Measurements from ENCODE around the gene MED12L. TPM values are rescaled to one million over a fixed set of nuclear protein-coding genes. Genes with fewer than 3 reads are reported as not detected.
A peak's percentile ranks its signal among the peaks of the same experiment; 100 is the strongest.

The MED12L gene
- total RNA-seq, 1 experiment from 2014 or later: 3.0 TPM

- intact Hi-C loops (cut with micrococcal nuclease; ENCODE audit: unreplicated experiment): no loop called here
These were observed 260.4 kb downstream of the MED12L start for GRCh38 chr3:151345859-151346258.

GRCh38 chr3:151346292-151346691, 260.8 kb downstream of the MED12L start:
- Histone ChIP-seq H3K27ac (no peak overlapping the region), H3K36me3 (ENCODE audit: low read depth) (no peaks in the 10 kb centered on the region), H3K9me3 (ENCODE audit: insufficient read depth, low read depth) (0 out of 2 replicates have a peak, but pooled peaks cover 4% of the 10 kb centered on the region), H3K4me3 (no peak overlapping the region), H3K9me2 (ENCODE audit: insufficient read depth) (no peaks in the 10 kb centered on the region), H3K79me2 (ENCODE audit: low read depth) (no peaks in the 10 kb centered on the region), H4K20me1 (ENCODE audit: insufficient read depth) (no peaks in the 10 kb centered on the region), H3K4me2 (no peak overlapping the region), H2AFZ (no peak overlapping the region), H3F3A (ENCODE audit: insufficient read depth, low read depth) (no peaks in the 10 kb centered on the region), H3K27me3 (ENCODE audit: insufficient read depth, low read depth) (no peaks in the 10 kb centered on the region), H3K4me1 (replicated peaks; ENCODE audit: insufficient read depth) (no peaks in the 10 kb centered on the region)
- intact Hi-C loops (cut with micrococcal nuclease; ENCODE audit: unreplicated experiment): no loop called here
- TF ChIP-seq CTCF (conservative IDR thresholded peaks at IDR 0.05) (no peak), EZH2 (IDR thresholded peaks at IDR 0.05; ENCODE audit: low read depth) (no peak)
- no peak for DNase-seq
- POLR2A ChIA-PET (ENCODE audit: unreplicated experiment): interaction anchor here (0.6 kb wide), 1 partner anchor 851 kb away, joined by 4 read pairs; no protein-coding TSS in a partner anchor
- BruUV-seq (replicated peaks): no TSS peak
- CTCF ChIA-PET: no interaction called here

More at GRCh38 chr3:151345859-151346258, 260.4 kb downstream of the MED12L start:
- Histone ChIP-seq H3K4me1 (replicated peaks; ENCODE audit: insufficient read depth) (no peaks in the 10 kb centered on the region), H3K9me3 (ENCODE audit: insufficient read depth, low read depth) (0 out of 2 replicates have a peak, but pooled peaks cover 4% of the 10 kb centered on the region), H3F3A (ENCODE audit: insufficient read depth, low read depth) (no peaks in the 10 kb centered on the region), H4K20me1 (ENCODE audit: insufficient read depth) (no peaks in the 10 kb centered on the region), H2AFZ (0 out of 2 replicates have a peak overlapping the region, but pooled peaks have one; percentile 9), H3K79me2 (ENCODE audit: low read depth) (no peaks in the 10 kb centered on the region), H3K27ac (no peak overlapping the region), H3K4me2 (peak overlapping the region; percentile 2; the same call in 1 of the 2 replicates), H3K27me3 (ENCODE audit: insufficient read depth, low read depth) (no peaks in the 10 kb centered on the region), H3K9me2 (ENCODE audit: insufficient read depth) (no peaks in the 10 kb centered on the region), H3K4me3 (no peak overlapping the region), H3K36me3 (ENCODE audit: low read depth) (no peaks in the 10 kb centered on the region)
- ChIA-PET CTCF (interaction anchor here (0.5 kb wide), 1 partner anchor 65 kb away, joined by 3 read pairs; no protein-coding TSS in a partner anchor), POLR2A (ENCODE audit: unreplicated experiment) (interaction anchor here (0.6 kb wide), 1 partner anchor 850 kb away, joined by 4 read pairs; no protein-coding TSS in a partner anchor)
- DNase-seq: no peak
- TF ChIP-seq EZH2 (IDR thresholded peaks at IDR 0.05; ENCODE audit: low read depth) (no peak), CTCF (conservative IDR thresholded peaks at IDR 0.05) (no peak)
- no TSS peak for BruUV-seq (replicated peaks)

DNA sequence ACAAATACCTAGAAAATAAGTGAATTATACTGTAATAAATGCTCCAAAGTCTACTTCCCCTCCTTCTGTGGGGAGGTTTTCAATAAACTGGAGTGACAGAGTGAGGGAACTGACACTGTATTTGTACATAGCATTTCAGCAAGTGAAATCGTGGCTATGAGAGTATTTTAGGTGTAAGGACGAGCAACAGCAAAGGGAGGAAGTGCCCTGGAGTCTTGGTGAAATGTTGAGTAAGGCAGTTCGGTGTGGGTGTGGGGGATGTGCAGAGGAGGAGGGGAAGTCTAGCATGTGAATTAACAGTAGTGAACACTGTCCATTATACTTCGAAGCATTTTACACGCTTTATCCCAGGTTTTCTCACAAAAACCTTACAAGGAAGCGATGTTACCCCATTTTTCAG, 262.0 kb downstream of the MED12L start:
- TF ChIP-seq CTCF (conservative IDR thresholded peaks at IDR 0.05): no peak
- TF ChIP-seq EZH2 (IDR thresholded peaks at IDR 0.05; ENCODE audit: low read depth): no peak
- BruUV-seq (replicated peaks): no TSS peak
- no peaks in the 10 kb centered on the region for H3K36me3 ChIP-seq (ENCODE audit: low read depth)
- no peaks in the 10 kb centered on the region for H3K4me1 ChIP-seq (replicated peaks; ENCODE audit: insufficient read depth)
- H3F3A ChIP-seq (ENCODE audit: insufficient read depth, low read depth): no peaks in the 10 kb centered on the region
- H3K9me2 ChIP-seq (ENCODE audit: insufficient read depth): no peaks in the 10 kb centered on the region
- intact Hi-C loops (cut with micrococcal nuclease; ENCODE audit: unreplicated experiment): no loop called here
- 0 out of 2 replicates have a peak, but pooled peaks cover 4% of the 10 kb centered on the region for H3K9me3 ChIP-seq (ENCODE audit: insufficient read depth, low read depth)
- no peak overlapping the region for H3K27ac ChIP-seq
- H3K27me3 ChIP-seq (ENCODE audit: insufficient read depth, low read depth): no peaks in the 10 kb centered on the region
- no peak for DNase-seq
- H3K4me2 ChIP-seq: no peak overlapping the region
- H4K20me1 ChIP-seq (ENCODE audit: insufficient read depth): no peaks in the 10 kb centered on the region
- no peak overlapping the region for H3K4me3 ChIP-seq
- no peak overlapping the region for H2AFZ ChIP-seq
- H3K79me2 ChIP-seq (ENCODE audit: low read depth): no peaks in the 10 kb centered on the region
- POLR2A ChIA-PET (ENCODE audit: unreplicated experiment): no interaction called here
- CTCF ChIA-PET: interaction anchor here (0.6 kb wide), 1 partner anchor 259 kb away, joined by 3 read pairs; no protein-coding TSS in a partner anchor
